ENCODE data around the gene DCLRE1C. TPM values are rescaled to one million over a fixed set of nuclear protein-coding genes. Genes with fewer than 3 reads are reported as not detected.
"Not testable (repeated sequence)": the region's sequence is repeated elsewhere in the genome, so short reads cannot be mapped to it uniquely, and the experiment has no call there.

Gene DCLRE1C
- total and polyA plus RNA-seq, 8 donors, result 1.8 to 7.0 (median 3.4) TPM

- DNase-seq (no peak), FAIRE-seq (no peak), ATAC-seq (no peak)
- H3K9me3 ChIP-seq, result no peaks in the 10 kb centered on the region
- no peaks in the 10 kb centered on the region for H3K4me1 ChIP-seq
- intact Hi-C loops (cut with DNase I), result no loop called here
- no peak overlapping the region for H3K4me3 ChIP-seq
- 78 to 85% methylated on average over 3 of the region's 3 CpGs for WGBS, 2 donors
- no peak for TF ChIP-seq CTCF (IDR thresholded peaks at IDR 0.05)
- H3K27me3 ChIP-seq, result no peaks in the 10 kb centered on the region
- no peaks in the 10 kb centered on the region for H3K36me3 ChIP-seq
- no peak overlapping the region for H3K27ac ChIP-seq
Observed at GRCh38 chr10:14982744-14983143, 28.8 kb upstream of the DCLRE1C start.

GRCh38 chr10:14975672-14976273, 21.9 kb upstream of the DCLRE1C start:
- no peaks in the 10 kb centered on the region for H3K9me3 ChIP-seq
- H3K36me3 ChIP-seq, result no peaks in the 10 kb centered on the region
- no peak overlapping the region for H3K4me3 ChIP-seq
- no peak for TF ChIP-seq CTCF (IDR thresholded peaks at IDR 0.05)
- H3K4me1 ChIP-seq, result no peaks in the 10 kb centered on the region
- intact Hi-C loops (cut with DNase I), result no loop called here
- no peaks in the 10 kb centered on the region for H3K27me3 ChIP-seq
- ATAC-seq (no peak), FAIRE-seq (no peak), DNase-seq (no peak)
- 17 to 27% methylated on average over 21 of the region's 21 CpGs for WGBS, 2 donors
- H3K27ac ChIP-seq, result no peak overlapping the region

GRCh38 chr10:14974153-14974998, 20.5 kb upstream of the DCLRE1C start:
- ATAC-seq; H3K36me3 ChIP-seq; H3K9me3 ChIP-seq; H3K27ac ChIP-seq; intact Hi-C loops (cut with DNase I); H3K27me3 ChIP-seq; DNase-seq; H3K4me3 ChIP-seq; H3K4me1 ChIP-seq: not testable (repeated sequence)
- 33 to 49% methylated on average over 15 of the region's 15 CpGs for WGBS, 2 donors
- FAIRE-seq, result peak; percentile 71

GRCh38 chr10:14971867-14972448, 18.1 kb upstream of the DCLRE1C start:
- ATAC-seq (peak in 2 of 4 donors; percentile 59), DNase-seq (no peak), FAIRE-seq (no peak)
- Histone ChIP-seq H3K27ac (no peak overlapping the region), H3K9me3 (no peaks in the 10 kb centered on the region), H3K4me1 (no peaks in the 10 kb centered on the region), H3K36me3 (no peaks in the 10 kb centered on the region), H3K27me3 (no peaks in the 10 kb centered on the region), H3K4me3 (no peak overlapping the region)
- 58 to 59% methylated on average over 4 of the region's 4 CpGs for WGBS, 2 donors
- TF ChIP-seq CTCF (IDR thresholded peaks at IDR 0.05), result peak in 3 of 4 donors; percentile 26 to 39 (median 36)
- intact Hi-C loops (cut with DNase I), result no loop called here

GRCh38 chr10:14967897-14968296, 14.0 kb upstream of the DCLRE1C start:
- ATAC-seq (no peak), FAIRE-seq (peak; percentile 29), DNase-seq (no peak)
- Histone ChIP-seq H3K4me3 (no peak overlapping the region), H3K27ac (no peak overlapping the region), H3K36me3 (no peaks in the 10 kb centered on the region), H3K27me3 (no peaks in the 10 kb centered on the region), H3K9me3 (no peaks in the 10 kb centered on the region), H3K4me1 (no peaks in the 10 kb centered on the region)
- WGBS, 2 donors, result 71 to 88% methylated on average over 2 of the region's 2 CpGs
- no peak for TF ChIP-seq CTCF (IDR thresholded peaks at IDR 0.05)
- intact Hi-C loops (cut with DNase I), result no loop called here

Measured in pancreas (tissue), 10 donors.